Esophagus muscularis mucosa (tissue), 4 donors: ENCODE measurements around the gene NIP7.

Experiments used
- CTCF ChIP-seq, 3 experiments: fragments of 200-600 bp in 2 of 3; fragments of 450-650 bp in 1 of 3; sonication (generic) in 2 of 3; IDR thresholded peaks; one replicate each; pipeline ENCODE4 v1.5.1; 2017 to 2019; ENCODE audit warnings: antibody characterized with exemption in 3 of 3, mild to moderate bottlenecking in 2 of 3, moderate library complexity in 1 of 3
- EP300 ChIP-seq: sonication (generic); formaldehyde crosslinking; IDR thresholded peaks from one replicate; pipeline ENCODE4 v1.6.1; 2017; ENCODE audit warnings: antibody characterized with exemption
- POLR2A ChIP-seq: fragments of 450-650 bp; IDR thresholded peaks from one replicate; pipeline ENCODE4 v1.6.1; 2017; ENCODE audit warnings: antibody characterized with exemption, moderate library complexity, mild to moderate bottlenecking, low read depth
- POLR2AphosphoS5 ChIP-seq, 2 donors: sonication (generic); formaldehyde crosslinking; IDR thresholded peaks; one replicate each; pipeline ENCODE4 v1.6.1; 2017; ENCODE audit warnings: antibody characterized with exemption in 2 of 2

- TF ChIP-seq CTCF (IDR thresholded peaks at IDR 0.05) (no peak), POLR2A (no peak), POLR2AphosphoS5 (IDR thresholded peaks at IDR 0.05) (no peak), EP300 (no peak)
Observed at GRCh38 chr16:69325784-69326171, 13.8 kb upstream of the NIP7 start.
